GM13976 (cell line): ENCODE measurements around the gene ARFGEF2.

Experiments used
- DNase-seq: peaks from one replicate; pipeline ENCODE4 v3.0.0; 2012; ENCODE audit warnings: low spot score
- in situ Hi-C: fragments of 300-500 bp; cut with MboI; formaldehyde crosslinking; loops from one replicate; pipeline ENCODE4 v1.12.0; 2022; ENCODE audit warnings: low sequenced_read_pairs, mixed read lengths, inconsistent platforms; ENCODE audit not compliant: unreplicated experiment
- TF ChIP-seq, protein P1 (sequence below): IDR thresholded peaks from 2 replicates; pipeline ENCODE4 v1.5.1; 2012; ENCODE audit warnings: borderline replicate concordance, mild to moderate bottlenecking; ENCODE audit not compliant: insufficient read depth; ENCODE audit errors: extremely low read depth, missing control alignments, control extremely low read depth

The ARFGEF2 gene

DNA sequence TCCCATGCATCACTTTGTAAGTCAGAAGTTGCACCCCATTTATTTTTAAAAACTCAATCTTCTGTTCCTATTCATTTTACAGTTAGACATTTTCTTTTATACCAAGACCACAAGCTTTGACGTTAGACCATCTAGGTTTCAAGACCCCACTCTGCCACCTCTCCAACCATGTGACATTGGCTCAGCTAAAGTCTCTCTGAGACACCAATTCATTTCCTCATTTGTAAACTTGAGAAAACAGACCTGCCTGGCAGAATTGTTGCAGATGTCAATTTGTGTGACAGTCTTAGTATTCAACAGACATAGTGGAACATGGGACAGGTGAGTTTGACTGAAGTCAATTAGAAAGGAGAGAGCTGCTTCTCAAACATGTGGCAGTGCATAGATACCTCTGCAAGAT, 69.0 kb downstream of the ARFGEF2 start:
- TF ChIP-seq, protein P1, sequence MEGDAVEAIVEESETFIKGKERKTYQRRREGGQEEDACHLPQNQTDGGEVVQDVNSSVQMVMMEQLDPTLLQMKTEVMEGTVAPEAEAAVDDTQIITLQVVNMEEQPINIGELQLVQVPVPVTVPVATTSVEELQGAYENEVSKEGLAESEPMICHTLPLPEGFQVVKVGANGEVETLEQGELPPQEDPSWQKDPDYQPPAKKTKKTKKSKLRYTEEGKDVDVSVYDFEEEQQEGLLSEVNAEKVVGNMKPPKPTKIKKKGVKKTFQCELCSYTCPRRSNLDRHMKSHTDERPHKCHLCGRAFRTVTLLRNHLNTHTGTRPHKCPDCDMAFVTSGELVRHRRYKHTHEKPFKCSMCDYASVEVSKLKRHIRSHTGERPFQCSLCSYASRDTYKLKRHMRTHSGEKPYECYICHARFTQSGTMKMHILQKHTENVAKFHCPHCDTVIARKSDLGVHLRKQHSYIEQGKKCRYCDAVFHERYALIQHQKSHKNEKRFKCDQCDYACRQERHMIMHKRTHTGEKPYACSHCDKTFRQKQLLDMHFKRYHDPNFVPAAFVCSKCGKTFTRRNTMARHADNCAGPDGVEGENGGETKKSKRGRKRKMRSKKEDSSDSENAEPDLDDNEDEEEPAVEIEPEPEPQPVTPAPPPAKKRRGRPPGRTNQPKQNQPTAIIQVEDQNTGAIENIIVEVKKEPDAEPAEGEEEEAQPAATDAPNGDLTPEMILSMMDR, result no peak
- DNase-seq, result no peak
- in situ Hi-C loops, result no loop called here

DNA sequence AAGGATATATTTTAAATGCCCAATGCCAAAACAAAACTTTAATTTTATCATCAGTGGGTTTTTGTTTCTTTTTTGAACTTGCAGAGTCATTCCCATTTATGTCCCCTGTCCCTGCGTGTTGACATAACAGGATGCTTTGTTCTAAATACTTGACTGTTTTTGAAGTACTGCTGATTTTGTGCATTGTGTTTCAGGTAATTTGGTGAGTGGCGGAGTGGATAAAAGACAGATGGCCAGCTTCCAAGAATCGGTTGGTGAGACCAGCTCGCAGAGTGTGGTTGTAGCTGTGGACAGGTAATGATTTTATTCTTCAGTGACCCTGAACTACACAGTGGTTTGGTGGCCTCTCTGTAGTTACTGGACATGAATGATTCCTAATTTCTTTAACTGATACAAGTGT, 74.1 kb downstream of the ARFGEF2 start:
- TF ChIP-seq, protein P1, result no peak
- in situ Hi-C loops, result no loop called here

DNA sequence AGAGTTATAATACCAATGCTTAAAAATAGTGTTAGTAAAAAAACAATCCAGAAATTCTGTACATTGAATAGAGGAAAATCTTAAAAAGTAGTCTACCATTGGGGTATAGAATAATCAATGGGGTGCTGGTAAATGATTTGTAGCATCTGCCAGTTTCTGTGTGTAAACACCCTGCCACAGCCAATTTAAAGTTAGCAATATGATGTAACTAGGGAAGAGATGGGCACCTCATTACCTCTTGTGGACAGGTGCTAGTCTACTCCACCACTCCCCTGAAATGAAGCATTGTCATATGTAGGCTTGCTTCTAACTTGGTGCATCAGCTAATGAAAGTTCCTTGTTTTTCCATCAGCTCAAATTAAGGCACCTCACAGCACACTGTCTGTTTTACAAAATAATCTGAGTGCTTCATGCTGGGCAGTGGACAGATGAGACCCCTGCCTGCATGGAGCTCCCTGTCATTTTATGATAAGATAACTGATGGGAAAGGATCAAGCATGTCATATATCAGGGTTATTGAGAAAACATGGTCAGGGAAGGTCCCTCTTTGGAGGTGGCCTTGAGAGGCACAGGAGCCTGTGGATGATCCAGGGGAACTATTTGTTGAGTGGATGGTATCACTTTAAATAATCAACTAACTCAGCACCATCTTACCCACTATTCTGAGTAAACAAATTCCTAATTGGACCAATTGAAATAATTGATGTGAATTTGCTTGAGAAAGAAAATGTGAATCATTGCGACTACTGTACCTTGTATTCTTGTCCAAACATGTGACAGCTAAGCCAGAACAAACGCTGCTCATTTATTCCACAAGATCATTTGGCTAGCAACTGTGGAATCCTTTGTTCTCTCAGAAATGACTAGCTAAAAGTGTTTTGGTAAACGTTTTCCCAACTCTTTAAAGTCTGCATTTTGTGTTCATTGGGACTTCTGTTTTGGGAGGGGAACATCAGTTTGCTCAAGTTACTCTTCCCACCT, 78.7 kb downstream of the ARFGEF2 start:
- TF ChIP-seq, protein P1, result no peak
- in situ Hi-C loops, result no loop called here
- DNase-seq, result no peak

More for the DNA sequence above, 74.1 kb downstream of the ARFGEF2 start:
- DNase-seq, result no peak

DNA sequence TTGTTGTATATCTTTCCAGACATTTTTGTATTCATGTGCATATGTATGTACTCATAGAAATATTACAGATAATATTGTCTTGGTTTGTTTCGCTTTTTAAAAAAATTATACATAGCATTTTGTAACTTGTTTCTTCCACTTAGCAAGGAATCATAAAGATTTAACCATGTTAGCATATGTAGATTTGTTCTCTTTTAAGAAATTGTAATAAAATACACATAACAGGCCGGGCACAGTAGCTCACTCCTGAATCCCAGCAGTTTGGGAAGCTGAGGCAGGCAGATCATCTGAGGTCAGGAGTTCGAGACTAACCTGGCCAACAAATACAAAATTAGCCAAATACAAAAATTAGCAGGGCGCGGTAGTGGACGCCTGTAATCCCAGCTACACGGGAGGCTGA, 80.2 kb downstream of the ARFGEF2 start:
- in situ Hi-C loops, result no loop called here
- TF ChIP-seq, protein P1, result no peak
- DNase-seq, result no peak

DNA sequence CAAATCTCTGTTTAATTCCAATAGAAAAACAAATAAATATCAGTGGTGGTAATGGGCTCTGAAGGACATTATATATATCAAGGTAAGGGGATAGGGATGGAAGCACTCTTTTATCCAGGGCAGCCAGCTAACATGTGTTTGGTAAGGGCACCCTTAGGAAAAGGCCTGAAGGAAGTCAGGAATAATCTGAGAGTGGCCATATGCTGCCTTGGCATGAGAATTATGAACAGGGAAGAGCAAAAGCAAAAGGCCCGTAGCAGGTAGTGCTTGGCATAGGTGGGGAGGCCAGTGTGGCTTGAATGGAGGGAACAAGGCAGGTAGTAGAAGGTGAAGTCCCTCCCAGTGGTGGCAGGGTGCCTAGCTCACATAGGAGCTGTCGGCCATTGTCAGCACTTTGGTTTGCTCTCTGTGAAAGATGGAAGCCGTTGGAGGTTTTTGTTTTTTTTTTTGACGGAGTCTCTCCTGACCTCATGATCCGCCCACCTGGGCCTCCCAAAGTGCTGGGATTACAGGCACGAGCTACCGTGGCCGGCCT, 85.0 kb downstream of the ARFGEF2 start:
- in situ Hi-C loops, result no loop called here
- TF ChIP-seq, protein P1, result no peak
- no peak for DNase-seq

DNA sequence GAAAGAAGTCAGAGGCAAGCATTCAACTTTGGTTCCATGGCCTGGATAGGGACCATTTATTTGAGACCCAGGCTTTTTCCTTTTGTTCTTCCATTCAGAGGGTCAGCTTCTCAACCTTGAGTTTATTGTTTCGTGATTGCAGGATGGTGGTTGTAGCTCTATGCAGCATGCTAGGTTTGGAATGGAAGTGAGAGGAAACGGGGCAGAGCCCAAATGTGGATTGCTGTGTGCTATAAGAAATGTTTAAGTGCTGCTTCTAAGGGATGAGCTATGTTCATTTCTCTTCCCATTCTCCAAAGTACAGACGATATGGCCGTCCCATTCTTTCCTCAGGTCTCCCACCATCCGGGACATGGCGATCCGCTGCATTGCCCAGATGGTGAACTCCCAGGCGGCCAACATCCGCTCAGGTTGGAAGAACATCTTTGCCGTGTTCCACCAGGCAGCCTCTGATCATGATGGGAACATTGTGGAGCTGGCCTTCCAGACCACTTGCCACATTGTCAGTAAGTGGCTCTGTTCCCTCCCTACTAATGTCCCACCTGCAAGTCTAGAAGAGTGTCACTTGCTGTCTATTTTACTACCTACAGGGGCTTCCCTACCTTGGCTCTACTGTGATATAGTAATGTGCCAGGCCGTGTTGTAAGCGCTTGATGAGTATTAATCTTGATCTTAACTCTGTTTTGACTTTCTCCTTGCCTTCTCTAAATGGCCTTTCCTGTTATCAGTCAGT, 88.6 kb downstream of the ARFGEF2 start:
- DNase-seq, result no peak
- in situ Hi-C loops, result no loop called here
- TF ChIP-seq, protein P1, result no peak
